AG04449 (cell line): ENCODE results near the gene KCNJ6.

Experiments used
- CTCF ChIA-PET: fragments of 350-600 bp; formaldehyde crosslinking; extraction: SDS; loops from one replicate; lab custom pipeline; 2021; ENCODE audit warnings: antibody characterized with exemption; lab: Yijun Ruan, JAX
- POLR2A ChIA-PET: fragments of 400-600, 350-600 bp; formaldehyde crosslinking; extraction: SDS; loops from one replicate; lab custom pipeline; 2020; ENCODE audit warnings: antibody characterized with exemption, inconsistent platforms; lab: Yijun Ruan, JAX
- DNase-seq: peaks from one replicate; pipeline ENCODE4 v3.0.0-alpha.2; 2010; ENCODE audit warnings: low read depth, low spot score
- H3K4me3 ChIP-seq: 2 replicates; pipeline ENCODE4 v1.5.1; 2011; ENCODE audit warnings: low read depth, mild to moderate bottlenecking, control low read depth, low read length
- TF ChIP-seq, protein P1 (sequence below): IDR thresholded peaks from one replicate; pipeline ENCODE4 v1.5.1; 2011; ENCODE audit warnings: mild to moderate bottlenecking, moderate library complexity, low read length, control low read depth, inconsistent platforms; ENCODE audit not compliant: insufficient read depth; ENCODE audit errors: missing control alignments

The KCNJ6 gene

DNA sequence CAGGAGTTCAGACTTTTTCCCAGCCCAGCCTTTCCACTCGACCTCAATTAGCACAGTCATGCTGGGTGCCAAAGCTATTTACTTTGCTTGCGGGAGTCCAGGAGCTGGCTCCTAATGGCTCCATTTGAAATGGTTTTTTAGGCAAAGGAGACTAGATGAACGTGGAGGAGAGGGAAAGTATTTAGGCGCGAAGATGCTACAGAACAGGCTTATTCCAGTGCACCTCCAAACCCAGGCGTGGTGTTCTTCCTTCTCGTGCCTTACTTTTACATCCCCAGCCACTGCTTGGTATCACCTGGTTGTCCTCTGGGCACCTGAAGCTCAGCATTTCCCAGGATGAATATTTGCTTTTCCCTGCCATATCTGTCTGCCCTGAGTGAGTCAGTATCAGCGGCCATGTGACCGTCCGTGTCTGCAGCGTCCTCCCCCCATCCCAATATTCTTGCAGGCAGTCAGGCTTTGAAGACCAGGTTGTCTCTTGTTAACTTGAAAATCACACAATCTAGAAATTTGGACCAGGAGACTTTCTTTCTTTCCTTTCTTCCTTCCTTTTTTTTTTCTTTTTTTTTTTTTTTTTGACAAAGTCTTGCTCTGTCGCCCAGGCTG lies 351.2 kb downstream of the KCNJ6 start:
- no peak for DNase-seq
- POLR2A ChIA-PET: interaction anchor here (1.7 to 2.1 kb wide), 2 partner anchors 197 to 297 kb away, joined by 7 to 10 read pairs; partner anchors contain the start of gene VPS26C
- TF ChIP-seq, protein P1, sequence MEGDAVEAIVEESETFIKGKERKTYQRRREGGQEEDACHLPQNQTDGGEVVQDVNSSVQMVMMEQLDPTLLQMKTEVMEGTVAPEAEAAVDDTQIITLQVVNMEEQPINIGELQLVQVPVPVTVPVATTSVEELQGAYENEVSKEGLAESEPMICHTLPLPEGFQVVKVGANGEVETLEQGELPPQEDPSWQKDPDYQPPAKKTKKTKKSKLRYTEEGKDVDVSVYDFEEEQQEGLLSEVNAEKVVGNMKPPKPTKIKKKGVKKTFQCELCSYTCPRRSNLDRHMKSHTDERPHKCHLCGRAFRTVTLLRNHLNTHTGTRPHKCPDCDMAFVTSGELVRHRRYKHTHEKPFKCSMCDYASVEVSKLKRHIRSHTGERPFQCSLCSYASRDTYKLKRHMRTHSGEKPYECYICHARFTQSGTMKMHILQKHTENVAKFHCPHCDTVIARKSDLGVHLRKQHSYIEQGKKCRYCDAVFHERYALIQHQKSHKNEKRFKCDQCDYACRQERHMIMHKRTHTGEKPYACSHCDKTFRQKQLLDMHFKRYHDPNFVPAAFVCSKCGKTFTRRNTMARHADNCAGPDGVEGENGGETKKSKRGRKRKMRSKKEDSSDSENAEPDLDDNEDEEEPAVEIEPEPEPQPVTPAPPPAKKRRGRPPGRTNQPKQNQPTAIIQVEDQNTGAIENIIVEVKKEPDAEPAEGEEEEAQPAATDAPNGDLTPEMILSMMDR: no peak
- CTCF ChIA-PET: interaction anchor here (1.2 to 1.6 kb wide), 4 partner anchors 10 to 18 kb away, joined by 4 to 8 read pairs (median 5); no protein-coding TSS in a partner anchor
- peak overlapping the region; percentile 71 for H3K4me3 ChIP-seq

- H3K4me3 ChIP-seq: peak overlapping the region; percentile 71
- TF ChIP-seq, protein P1: no peak
- DNase-seq: peak; percentile 94
- POLR2A ChIA-PET: interaction anchor here (0.5 to 2.1 kb wide), 7 partner anchors 39 to 788 kb away, joined by 3 to 10 read pairs (median 4); partner anchors contain the start of gene VPS26C
- CTCF ChIA-PET: interaction anchor here (0.7 to 1.6 kb wide), 12 partner anchors 9 to 587 kb away, joined by 3 to 8 read pairs (median 4); no protein-coding TSS in a partner anchor
Observed at GRCh38 chr21:37564341-37564923, 351.8 kb downstream of the KCNJ6 start.

DNA sequence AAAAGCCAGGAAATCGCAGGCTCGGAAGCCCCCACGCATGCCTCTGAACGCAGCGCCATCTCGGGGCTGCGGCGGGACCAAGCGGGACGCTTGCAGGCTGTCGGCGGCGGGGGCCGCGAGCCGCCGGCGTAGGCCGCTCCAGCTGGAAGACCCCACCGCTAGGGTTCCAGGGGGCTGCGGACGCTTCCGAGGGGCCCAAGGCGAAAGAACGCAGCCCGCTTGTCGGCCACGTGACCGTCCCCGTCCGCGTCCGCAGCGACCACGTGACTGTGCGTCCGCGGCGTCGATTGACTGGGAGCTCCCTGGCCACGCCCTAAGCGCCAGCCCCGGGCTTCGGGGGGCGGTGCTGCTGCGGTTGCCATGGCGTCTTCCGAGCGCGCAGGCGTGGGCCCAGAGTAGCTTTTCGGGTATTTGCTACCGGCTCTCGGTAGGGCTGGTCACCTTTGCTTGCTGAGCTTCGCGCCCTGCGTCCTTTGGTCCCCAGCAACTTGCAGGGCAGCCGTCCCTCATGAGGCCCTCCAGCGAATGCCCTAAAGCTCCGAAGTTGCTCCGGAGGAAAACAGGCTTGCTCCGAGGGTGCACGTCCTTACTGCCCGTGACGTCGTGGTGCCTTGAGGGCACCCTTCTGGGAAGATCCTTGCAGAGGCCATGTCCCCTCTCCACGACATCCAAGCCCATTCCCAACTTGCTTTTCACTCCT lies 352.5 kb downstream of the KCNJ6 start:
- peak; percentile 61 for DNase-seq
- TF ChIP-seq, protein P1: peak; percentile 48
- CTCF ChIA-PET: interaction anchor here (0.7 to 1.7 kb wide), 15 partner anchors 9 to 587 kb away, joined by 3 to 8 read pairs (median 4); no protein-coding TSS in a partner anchor
- POLR2A ChIA-PET: interaction anchor here (0.5 to 2.1 kb wide), 7 partner anchors 38 to 788 kb away, joined by 3 to 10 read pairs (median 4); partner anchors contain the start of gene VPS26C
- H3K4me3 ChIP-seq: peak overlapping the region; percentile 71

GRCh38 chr21:37562920-37563640 lies 353.2 kb downstream of the KCNJ6 start:
- POLR2A ChIA-PET: interaction anchor here (1.0 to 2.1 kb wide), 4 partner anchors 38 to 295 kb away, joined by 3 to 10 read pairs (median 6); partner anchors contain the start of gene VPS26C
- DNase-seq: no peak
- peak overlapping the region; percentile 71 for H3K4me3 ChIP-seq
- TF ChIP-seq, protein P1: no peak
- CTCF ChIA-PET: interaction anchor here (0.7 to 1.7 kb wide), 12 partner anchors 8 to 586 kb away, joined by 3 to 8 read pairs (median 4); no protein-coding TSS in a partner anchor

DNA sequence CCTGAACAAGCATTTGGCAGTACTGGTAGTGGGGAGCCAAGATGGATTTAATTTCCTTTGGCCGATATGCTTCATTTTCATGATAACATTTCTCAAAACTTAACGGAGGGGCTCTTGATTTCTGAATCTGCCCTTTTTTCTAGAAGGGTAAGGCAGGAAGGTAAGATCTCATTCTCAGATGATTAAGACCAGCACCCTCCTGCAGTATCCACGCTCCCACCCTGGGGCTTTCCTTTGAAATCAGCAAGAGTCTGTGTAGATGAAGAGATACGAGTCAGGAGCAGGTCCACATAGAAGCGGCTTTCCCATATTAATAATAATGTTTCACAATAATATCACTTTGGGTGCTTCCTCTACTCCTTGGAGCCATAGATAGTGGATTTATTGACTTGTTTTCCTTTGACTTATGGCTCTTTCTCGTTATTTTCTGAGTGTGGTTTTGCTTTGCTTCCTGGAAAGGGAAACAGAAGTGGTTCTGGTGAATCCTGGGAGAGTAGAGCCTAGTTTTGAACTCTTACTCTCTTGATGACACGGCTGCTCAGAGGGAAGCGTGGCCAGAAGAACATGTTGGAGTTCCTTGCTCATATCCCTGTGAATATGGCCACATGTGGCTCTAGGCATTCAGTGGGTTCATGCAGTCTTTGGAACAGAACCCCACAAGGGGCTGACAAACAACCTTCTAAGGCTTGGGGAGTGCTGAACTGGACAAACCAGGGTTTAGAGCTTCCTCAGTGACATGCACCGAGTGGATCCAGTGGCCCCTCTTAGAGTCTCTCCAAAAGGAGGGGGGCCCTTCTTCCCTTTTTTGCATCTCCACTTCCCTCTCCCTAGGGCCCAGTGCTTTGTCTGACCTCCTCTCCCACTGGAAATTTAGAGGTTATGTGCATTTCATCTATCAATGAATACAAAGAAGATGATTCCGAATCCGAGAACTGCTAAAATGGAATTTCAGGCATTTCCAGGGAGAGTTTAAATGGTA lies 354.0 kb downstream of the KCNJ6 start:
- TF ChIP-seq, protein P1: no peak
- POLR2A ChIA-PET: no interaction called here
- CTCF ChIA-PET: interaction anchor here (1.0 to 1.7 kb wide), 3 partner anchors 12 to 112 kb away, joined by 3 to 4 read pairs (median 3); no protein-coding TSS in a partner anchor
- no peak overlapping the region for H3K4me3 ChIP-seq
- no peak for DNase-seq
